DMS114 treated with DMSO at 0.1 percent for 48 hours (cell line): ENCODE data around the gene MAL.

ENCODE experiments used
- DNase-seq: peaks from one replicate; lab custom pipeline; 2025; ENCODE audit not compliant: unreplicated experiment; lab: John Stamatoyannopoulos, UW

Gene MAL

GRCh38 chr2:95060446-95061118, 35.1 kb downstream of the MAL start:
- DNase-seq = no peak

DNA sequence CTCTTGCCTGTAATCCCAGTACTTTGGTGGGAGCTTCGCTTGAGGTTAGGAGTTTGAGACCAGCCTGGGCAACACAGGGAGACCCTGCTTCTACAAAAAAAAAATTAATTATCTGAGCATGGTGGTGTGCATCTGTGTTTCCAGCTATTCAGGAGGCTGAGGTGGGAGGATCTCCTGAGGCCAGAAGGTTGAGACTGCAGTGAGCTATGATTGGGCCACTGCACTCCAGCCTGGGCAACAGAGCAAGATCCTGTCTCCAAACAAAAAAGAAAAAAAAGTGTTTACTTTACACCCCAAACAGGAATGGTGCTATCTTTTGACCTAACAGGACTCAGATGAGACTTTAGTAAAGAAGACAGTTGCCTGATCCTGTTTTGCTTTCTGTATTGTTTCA, 35.6 kb downstream of the MAL start:
- no peak for DNase-seq

- DNase-seq = no peak
Measured at GRCh38 chr2:95061601-95062183, 36.2 kb downstream of the MAL start.

- DNase-seq = no peak
Measured at GRCh38 chr2:95062242-95063085, 37.0 kb downstream of the MAL start.

- DNase-seq = no peak
Measured at GRCh38 chr2:95063086-95063958, 37.8 kb downstream of the MAL start.

DNA sequence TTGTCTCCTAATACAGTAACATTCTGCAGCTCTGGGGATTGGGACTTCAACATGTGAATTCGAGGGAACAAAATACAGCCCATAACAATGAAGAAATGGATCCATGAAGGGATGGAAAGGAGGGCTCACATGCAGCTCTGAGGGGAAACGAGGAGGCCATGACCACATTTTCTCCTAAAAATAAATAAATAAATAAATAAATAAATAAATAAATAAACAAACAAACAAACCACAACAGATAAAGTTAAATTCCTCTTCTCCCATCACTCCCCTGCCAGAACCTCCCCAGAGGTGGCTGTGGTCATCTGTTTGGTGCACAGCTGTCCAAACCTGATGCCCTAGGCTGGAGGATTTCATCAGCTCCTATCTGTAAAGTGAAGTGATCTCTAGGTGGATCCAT, 42.7 kb downstream of the MAL start:
- no peak for DNase-seq

DNA sequence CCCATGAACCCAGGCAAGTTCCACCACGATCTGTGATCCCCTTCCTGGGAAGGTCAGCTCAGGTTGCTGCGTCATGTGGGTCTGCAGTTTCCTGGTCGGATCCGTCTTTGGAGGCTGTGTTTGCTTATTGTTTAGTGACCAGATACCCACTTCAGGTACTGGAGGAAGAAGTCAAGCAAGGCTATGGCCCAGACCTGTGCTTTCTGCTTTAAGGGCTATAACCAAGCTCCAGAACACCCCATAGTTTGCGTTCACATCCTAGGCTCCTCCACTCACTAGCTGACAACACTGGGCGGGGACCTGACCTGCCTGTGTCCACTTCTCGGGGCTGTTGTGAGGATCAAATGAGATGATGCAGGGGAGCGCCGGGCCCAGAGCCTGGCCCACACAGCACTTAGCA, 44.0 kb downstream of the MAL start:
- DNase-seq = no peak

DNA sequence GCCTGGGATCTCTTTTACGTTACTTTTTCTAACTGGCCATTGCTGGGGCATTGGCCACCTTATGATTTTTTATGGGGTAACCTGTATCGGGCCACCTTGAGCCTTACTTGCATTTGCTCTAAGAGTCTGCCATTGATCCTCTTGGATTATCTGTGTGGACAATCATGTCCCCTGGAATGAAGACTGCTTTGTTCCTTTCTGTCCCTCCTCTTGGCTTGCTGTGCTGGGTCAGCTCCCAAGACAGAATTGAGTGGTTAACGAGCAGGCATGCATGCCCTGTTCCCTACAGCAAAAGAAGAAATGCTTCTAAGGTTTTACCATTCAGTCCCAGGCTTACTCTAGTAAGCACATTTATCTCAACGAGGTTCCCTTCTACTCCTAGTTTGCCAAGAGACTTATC, 46.3 kb downstream of the MAL start:
- no peak for DNase-seq

GRCh38 chr2:95072424-95072823, 46.9 kb downstream of the MAL start:
- no peak for DNase-seq

GRCh38 chr2:95073856-95074662, 48.6 kb downstream of the MAL start:
- DNase-seq = no peak

DNA sequence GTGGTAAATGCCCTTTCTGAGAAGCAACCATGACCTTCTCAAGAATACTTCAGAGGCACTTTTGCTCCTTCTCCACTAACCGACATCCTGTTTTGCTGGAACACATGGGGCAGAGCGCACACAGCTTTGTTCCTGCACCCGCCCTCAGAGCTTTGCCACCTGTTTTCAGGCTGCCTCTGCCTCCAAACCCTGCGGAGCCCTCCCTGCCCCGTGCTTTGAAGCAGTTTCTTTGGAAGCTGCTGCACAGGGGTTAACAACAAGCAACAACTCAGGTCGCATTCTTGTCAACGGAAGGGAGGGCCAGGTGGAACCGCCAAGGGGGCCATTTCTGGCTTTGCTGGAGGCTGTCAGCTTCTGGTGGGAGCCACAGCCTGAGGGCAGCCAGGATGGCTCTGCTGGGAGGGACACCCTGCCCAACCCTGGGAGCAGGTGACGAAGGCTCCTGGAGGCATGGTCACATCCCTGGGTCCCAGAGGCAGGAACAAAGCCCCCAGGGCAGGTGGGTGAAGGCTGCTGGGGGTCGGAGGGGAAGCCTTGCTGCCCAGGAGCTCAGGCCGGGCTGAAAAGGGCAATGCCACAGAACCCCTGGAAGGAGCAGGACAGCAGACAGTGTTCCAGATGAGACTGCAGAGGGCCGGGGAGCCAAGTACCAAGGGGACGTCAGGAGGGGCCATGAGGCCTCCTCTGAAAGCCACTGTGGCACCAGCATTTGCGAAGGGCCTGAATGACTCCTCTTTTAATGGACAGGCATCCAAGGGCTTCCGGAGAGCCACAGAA, 49.3 kb downstream of the MAL start:
- DNase-seq = no peak

DNA sequence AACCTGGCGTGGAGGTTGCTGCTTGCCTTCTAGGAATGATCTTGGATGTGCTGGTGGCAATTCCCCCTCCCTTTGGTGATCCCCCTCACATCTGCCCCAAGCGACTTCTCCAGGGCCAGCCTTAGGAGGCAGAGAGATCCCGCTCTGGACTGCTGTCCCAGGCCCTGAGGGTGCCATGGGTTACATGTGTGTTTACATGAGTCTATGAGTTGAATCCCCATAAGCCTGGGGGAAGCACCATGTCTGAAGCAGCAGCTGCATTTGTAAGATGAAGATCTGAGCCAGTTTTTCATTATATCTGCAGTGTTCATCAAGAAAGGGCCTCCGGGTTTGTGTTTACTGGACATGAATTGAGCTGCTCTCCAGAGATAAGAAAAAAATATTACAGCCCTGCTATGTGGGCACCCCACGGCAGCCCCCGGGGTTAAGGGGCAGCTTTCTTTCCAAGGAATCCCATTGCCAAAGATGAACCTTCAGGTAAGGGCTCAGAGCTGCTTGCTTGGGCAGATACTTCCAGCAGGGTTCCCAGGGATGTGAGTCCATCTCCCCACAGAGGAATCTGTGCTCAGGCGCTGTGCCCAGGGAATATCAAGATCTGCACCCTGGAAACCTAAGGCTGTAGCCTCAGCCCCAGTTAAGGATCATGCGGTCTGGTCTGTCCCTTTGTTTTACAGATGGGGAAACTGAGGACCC, 50.1 kb downstream of the MAL start:
- DNase-seq = no peak

DNA sequence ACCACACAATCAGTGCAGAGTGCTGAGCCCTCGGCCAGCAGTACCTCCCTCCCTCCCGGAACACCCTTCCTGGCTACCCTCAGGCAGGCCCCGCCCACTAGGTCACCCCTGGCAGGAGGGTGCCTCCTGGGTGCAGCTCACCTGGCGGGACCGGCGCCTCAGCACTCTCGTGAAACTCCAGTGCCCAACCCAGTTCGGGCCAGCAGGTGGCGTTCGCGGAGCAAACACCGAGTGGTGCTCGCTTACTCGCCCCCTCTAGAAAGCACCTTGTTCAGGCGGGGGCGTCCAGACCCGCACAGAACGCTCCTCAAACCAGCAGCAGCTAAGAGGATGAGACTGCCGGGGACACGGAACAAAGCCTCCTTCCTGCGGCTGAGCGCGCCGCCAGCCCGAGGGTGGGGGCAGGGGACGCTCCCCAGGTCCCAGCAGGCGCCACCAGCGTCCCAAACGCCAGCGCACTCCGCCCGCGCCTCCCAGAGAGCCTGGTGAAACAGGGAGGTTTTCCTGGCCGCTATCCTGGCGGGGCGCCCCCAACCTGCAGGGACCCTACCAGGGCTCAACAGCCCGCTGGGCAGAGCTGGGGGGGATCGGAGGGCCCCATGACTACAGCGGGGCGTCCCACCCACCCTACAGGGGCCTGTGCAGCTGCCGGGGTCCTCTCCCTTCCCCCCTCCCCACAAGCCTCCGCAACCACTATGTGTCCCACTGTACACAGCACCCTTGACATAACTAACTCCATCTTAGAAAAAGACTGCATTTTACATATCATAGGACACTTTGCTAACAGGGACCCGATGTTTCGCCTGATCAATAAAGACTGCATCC, 51.4 kb downstream of the MAL start:
- DNase-seq = peak; percentile 49

- peak; percentile 28 for DNase-seq
Measured at GRCh38 chr2:95077530-95077825, 52.0 kb downstream of the MAL start.

GRCh38 chr2:95077861-95078603, 52.5 kb downstream of the MAL start:
- DNase-seq = no peak

- DNase-seq = no peak
Measured at GRCh38 chr2:95079199-95079683, 53.7 kb downstream of the MAL start.

DNA sequence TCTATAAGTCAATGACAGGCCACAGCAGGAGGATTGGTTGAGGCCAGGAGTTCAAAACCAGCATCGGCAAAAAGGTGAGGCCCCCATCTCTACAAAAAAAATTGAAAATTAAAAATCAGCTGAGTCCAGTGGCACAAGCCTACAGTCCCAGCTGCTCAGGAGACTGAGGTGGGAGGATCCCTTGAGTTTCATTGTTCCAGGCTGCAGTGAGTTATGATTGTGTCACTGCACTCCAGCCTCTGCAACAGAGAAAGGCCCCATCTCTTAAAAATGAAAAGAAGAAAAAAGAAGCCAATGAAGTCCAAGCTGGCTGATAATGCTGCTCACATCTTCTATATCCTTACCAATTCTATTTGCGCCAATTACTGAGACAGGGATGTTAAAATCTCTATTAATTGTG, 57.0 kb downstream of the MAL start:
- DNase-seq = no peak

GRCh38 chr2:95086017-95086416, 60.5 kb downstream of the MAL start:
- DNase-seq = no peak
